ENCODE results near the gene SUN2. TPM values are rescaled to one million over a fixed set of nuclear protein-coding genes. Genes with fewer than 3 reads are reported as not detected.

Gene SUN2
- total and polyA plus RNA-seq, 9 of the 15 experiments (the other 6 are each of a cell fraction or from before 2014, with no cell fraction given), result 0.11 to 42.6 (median 16.7) TPM

DNA sequence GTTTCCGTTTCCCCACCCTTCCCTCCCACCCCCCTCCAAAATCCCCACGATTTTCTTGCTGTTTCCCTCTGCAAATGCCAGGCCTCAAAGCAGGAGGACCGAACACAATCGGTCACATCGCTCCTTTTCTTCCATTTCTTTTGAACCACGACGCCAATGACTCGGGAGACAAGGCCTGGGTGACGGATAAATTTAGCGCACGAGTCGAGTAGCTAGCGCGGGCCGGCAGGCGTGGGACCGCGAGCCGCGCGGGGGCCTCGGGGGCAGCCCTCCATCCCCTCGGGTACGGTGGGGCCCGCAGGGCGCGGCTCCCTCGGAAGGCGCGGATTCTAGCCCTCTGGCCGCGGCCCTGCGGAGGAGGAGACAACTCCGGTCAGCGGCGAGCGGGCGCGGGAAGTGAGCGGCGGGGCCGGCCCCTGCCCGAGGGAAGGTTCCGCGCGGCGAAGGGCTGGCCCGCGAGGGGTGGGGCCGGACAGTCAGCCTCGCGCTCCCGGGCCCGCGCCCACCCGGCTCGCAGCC, 55.5 kb downstream of the SUN2 start:
- no TSS peak for BruUV-seq (replicated peaks)
- ChIA-PET POLR2A (interaction anchor here (0.6 to 1.5 kb wide), 4 partner anchors 17 to 820 kb away, joined by 3 to 9 read pairs (median 3); partner anchors contain the start of genes ATF4 and TOMM22), CTCF (ENCODE audit: low intra/inter-chr PET ratio) (no interaction called here)
- peak overlapping the region; percentile 89 for H3K27ac ChIP-seq (ENCODE audit: extremely low read depth, low read depth, low read length)
- peaks cover 25% of the 10 kb centered on the region for H3K36me3 ChIP-seq (ENCODE audit: control insufficient read depth, insufficient read depth, low read length)
- 0% methylated on average over 34 of the region's 57 CpGs for WGBS (ENCODE audit: insufficient coverage, low coverage, missing lambda C conversion rate)
- peak overlapping the region; percentile 83 for H3K4me2 ChIP-seq (ENCODE audit: insufficient read depth, low read length)
- no peaks in the 10 kb centered on the region for H3K27me3 ChIP-seq (ENCODE audit: control insufficient read depth in 2 of 2, insufficient read depth in 2 of 2, low read length in 2 of 2)
- DNase-seq (ENCODE audit: extremely low read depth in 1 of 4, low spot score in 3 of 4) (peak in 1 of 4 experiments; percentile 64), FAIRE-seq (no peak), ATAC-seq (peak; percentile 53)
- intact Hi-C loops (cut with micrococcal nuclease) (no loop called here), in situ Hi-C loops (cut with MboI) (no loop called here)
- peak overlapping the region; percentile 86 to 96 for H3K9ac ChIP-seq (ENCODE audit: insufficient read depth in 1 of 2, low read depth in 2 of 2, low read length in 2 of 2)
- H3K79me2 ChIP-seq (ENCODE audit: control insufficient read depth, insufficient read depth, low read length), result peaks cover 55% of the 10 kb centered on the region
- peaks cover 39 to 40% of the 10 kb centered on the region in 2 experiments; a peak in 4 of 5 replicates for H3K4me1 ChIP-seq (replicated peaks in 1 of 2; ENCODE audit: control insufficient read depth in 2 of 2, insufficient read depth in 2 of 2, low read length in 2 of 2)
- peak overlapping the region; percentile 61 for H2AFZ ChIP-seq (ENCODE audit: low read depth, low read length)
- peak overlapping the region; percentile 89 for H3K4me3 ChIP-seq
- H3K9me1 ChIP-seq (ENCODE audit: control insufficient read depth, insufficient read depth, low read length), result no peaks in the 10 kb centered on the region
- no peaks in the 10 kb centered on the region for H3K9me3 ChIP-seq (replicated peaks; ENCODE audit: control insufficient read depth, insufficient read depth, low read depth, low read length)
- no peaks in the 10 kb centered on the region; the same call in 1 of the 2 replicates for H4K20me1 ChIP-seq (replicated peaks; ENCODE audit: control insufficient read depth, insufficient read depth, low read length)
- TF ChIP-seq, protein P1, sequence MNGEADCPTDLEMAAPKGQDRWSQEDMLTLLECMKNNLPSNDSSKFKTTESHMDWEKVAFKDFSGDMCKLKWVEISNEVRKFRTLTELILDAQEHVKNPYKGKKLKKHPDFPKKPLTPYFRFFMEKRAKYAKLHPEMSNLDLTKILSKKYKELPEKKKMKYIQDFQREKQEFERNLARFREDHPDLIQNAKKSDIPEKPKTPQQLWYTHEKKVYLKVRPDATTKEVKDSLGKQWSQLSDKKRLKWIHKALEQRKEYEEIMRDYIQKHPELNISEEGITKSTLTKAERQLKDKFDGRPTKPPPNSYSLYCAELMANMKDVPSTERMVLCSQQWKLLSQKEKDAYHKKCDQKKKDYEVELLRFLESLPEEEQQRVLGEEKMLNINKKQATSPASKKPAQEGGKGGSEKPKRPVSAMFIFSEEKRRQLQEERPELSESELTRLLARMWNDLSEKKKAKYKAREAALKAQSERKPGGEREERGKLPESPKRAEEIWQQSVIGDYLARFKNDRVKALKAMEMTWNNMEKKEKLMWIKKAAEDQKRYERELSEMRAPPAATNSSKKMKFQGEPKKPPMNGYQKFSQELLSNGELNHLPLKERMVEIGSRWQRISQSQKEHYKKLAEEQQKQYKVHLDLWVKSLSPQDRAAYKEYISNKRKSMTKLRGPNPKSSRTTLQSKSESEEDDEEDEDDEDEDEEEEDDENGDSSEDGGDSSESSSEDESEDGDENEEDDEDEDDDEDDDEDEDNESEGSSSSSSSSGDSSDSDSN (IDR thresholded peaks at IDR 0.05; ENCODE audit: borderline replicate concordance in 1 of 2, low read depth in 2 of 2, low read length in 2 of 2), result peak in 1 of 2 experiments; percentile 56; a peak in 1 of 4 replicates
- TF ChIP-seq, protein P2, sequence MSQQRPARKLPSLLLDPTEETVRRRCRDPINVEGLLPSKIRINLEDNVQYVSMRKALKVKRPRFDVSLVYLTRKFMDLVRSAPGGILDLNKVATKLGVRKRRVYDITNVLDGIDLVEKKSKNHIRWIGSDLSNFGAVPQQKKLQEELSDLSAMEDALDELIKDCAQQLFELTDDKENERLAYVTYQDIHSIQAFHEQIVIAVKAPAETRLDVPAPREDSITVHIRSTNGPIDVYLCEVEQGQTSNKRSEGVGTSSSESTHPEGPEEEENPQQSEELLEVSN (IDR thresholded peaks at IDR 0.05; ENCODE audit: borderline replicate concordance in 1 of 2, extremely low read depth in 1 of 2, insufficient read depth in 1 of 2, insufficient read length in 1 of 2, low read depth in 1 of 2, low read length in 1 of 2, poor library complexity in 1 of 2, severe bottlenecking in 1 of 2), result peak; percentile 46 to 70
- no peak for TF ChIP-seq DPF2 (IDR thresholded peaks at IDR 0.05)
- TF ChIP-seq NR2C1 (IDR thresholded peaks at IDR 0.05), result no peak
- no peak for TF ChIP-seq NR2C1 (tag; IDR thresholded peaks at IDR 0.05)
- TF ChIP-seq, protein P3, sequence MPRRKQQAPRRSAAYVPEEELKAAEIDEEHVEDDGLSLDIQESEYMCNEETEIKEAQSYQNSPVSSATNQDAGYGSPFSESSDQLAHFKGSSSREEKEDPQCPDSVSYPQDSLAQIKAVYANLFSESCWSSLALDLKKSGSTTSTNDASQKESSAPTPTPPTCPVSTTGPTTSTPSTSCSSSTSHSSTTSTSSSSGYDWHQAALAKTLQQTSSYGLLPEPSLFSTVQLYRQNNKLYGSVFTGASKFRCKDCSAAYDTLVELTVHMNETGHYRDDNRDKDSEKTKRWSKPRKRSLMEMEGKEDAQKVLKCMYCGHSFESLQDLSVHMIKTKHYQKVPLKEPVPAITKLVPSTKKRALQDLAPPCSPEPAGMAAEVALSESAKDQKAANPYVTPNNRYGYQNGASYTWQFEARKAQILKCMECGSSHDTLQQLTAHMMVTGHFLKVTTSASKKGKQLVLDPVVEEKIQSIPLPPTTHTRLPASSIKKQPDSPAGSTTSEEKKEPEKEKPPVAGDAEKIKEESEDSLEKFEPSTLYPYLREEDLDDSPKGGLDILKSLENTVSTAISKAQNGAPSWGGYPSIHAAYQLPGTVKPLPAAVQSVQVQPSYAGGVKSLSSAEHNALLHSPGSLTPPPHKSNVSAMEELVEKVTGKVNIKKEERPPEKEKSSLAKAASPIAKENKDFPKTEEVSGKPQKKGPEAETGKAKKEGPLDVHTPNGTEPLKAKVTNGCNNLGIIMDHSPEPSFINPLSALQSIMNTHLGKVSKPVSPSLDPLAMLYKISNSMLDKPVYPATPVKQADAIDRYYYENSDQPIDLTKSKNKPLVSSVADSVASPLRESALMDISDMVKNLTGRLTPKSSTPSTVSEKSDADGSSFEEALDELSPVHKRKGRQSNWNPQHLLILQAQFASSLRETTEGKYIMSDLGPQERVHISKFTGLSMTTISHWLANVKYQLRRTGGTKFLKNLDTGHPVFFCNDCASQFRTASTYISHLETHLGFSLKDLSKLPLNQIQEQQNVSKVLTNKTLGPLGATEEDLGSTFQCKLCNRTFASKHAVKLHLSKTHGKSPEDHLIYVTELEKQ (CRISPR knock-in tag; IDR thresholded peaks at IDR 0.05), result no peak
- no peak for TF ChIP-seq MCM2 (IDR thresholded peaks at IDR 0.05; ENCODE audit: low read depth)
- TF ChIP-seq, protein P4, sequence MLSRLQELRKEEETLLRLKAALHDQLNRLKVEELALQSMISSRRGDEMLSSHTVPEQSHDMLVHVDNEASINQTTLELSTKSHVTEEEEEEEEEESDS (CRISPR knock-in tag; IDR thresholded peaks at IDR 0.05), result no peak
- TF ChIP-seq, protein P5, sequence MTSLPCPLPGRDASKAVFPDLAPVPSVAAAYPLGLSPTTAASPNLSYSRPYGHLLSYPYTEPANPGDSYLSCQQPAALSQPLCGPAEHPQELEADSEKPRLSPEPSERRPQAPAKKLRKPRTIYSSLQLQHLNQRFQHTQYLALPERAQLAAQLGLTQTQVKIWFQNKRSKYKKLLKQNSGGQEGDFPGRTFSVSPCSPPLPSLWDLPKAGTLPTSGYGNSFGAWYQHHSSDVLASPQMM (CRISPR knock-in tag; IDR thresholded peaks at IDR 0.05), result no peak
- 0 out of 2 replicates have a peak, but pooled peaks have one; percentile 25 for TF ChIP-seq SIN3B (IDR thresholded peaks at IDR 0.05; ENCODE audit: low read depth)
- no peak for TF ChIP-seq ZNF347 (CRISPR knock-in tag; IDR thresholded peaks at IDR 0.05; ENCODE audit: low read depth)
- no peak for TF ChIP-seq ARID1B (IDR thresholded peaks at IDR 0.05)
- TF ChIP-seq ZNF445 (CRISPR knock-in tag; IDR thresholded peaks at IDR 0.05; ENCODE audit: low read depth), result no peak
- TF ChIP-seq ZNF75A (CRISPR knock-in tag; IDR thresholded peaks at IDR 0.05), result no peak
- no peak for TF ChIP-seq ZNF12 (CRISPR knock-in tag; IDR thresholded peaks at IDR 0.05)
